OCI-LY1 (cell line): ENCODE results near the gene PRPS1L1.

Source experiments
- EZH2 ChIP-seq: fragments of 200-600 bp; sonication (generic), shearing (Covaris generic); IDR thresholded peaks from 2 replicates; pipeline ENCODE4 v1.8.0; 2017; ENCODE audit warnings: borderline replicate concordance, mixed run types, mild to moderate bottlenecking, antibody characterized with exemption, low read length, moderate library complexity, mixed read lengths
- TF ChIP-seq, protein P1 (sequence below): fragments of 200-600 bp; sonication (generic), shearing (Covaris generic); IDR thresholded peaks from 2 replicates; pipeline ENCODE4 v1.5.1; 2017; ENCODE audit warnings: mild to moderate bottlenecking, antibody characterized with exemption, low read length, moderate library complexity, mixed read lengths

DNA sequence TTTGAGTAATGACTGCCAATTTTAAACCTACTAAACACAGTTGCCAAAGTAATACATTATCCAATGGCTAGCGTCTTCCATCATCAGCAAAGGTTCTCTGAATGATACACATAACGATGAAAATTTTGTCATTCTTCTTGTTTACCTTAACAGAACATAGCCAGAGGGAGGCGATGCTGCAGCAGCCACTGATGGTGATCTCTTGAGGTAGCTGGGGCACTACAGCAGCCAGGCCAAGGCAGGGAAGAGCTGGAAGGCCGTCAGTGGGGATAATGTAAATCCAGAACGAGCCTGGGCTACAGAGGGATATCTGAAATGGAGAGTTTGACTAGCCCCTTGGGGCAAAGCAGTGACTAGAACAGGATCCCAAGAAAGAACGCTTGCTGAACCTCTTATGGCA, 38.8 kb downstream of the PRPS1L1 start:
- TF ChIP-seq, protein P1, sequence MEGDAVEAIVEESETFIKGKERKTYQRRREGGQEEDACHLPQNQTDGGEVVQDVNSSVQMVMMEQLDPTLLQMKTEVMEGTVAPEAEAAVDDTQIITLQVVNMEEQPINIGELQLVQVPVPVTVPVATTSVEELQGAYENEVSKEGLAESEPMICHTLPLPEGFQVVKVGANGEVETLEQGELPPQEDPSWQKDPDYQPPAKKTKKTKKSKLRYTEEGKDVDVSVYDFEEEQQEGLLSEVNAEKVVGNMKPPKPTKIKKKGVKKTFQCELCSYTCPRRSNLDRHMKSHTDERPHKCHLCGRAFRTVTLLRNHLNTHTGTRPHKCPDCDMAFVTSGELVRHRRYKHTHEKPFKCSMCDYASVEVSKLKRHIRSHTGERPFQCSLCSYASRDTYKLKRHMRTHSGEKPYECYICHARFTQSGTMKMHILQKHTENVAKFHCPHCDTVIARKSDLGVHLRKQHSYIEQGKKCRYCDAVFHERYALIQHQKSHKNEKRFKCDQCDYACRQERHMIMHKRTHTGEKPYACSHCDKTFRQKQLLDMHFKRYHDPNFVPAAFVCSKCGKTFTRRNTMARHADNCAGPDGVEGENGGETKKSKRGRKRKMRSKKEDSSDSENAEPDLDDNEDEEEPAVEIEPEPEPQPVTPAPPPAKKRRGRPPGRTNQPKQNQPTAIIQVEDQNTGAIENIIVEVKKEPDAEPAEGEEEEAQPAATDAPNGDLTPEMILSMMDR: no peak
- no peak for TF ChIP-seq EZH2
